GM12892 (cell line): ENCODE measurements around the gene SELENOW.

Experiments used
- POLR2A ChIP-seq: IDR thresholded peaks from 2 replicates; pipeline ENCODE4 v1.6.1; 2011; ENCODE audit warnings: low read depth, low read length, control low read depth
- POLR2AphosphoS5 ChIP-seq: IDR thresholded peaks from 2 replicates; pipeline ENCODE4 v1.6.1; 2011; ENCODE audit warnings: low read depth, low read length, control low read depth
- TAF1 ChIP-seq: IDR thresholded peaks from 2 replicates; pipeline ENCODE4 v1.6.1; 2011; ENCODE audit warnings: low read depth, mild to moderate bottlenecking, control low read depth, low read length, borderline replicate concordance

- TF ChIP-seq POLR2A (no peak), POLR2AphosphoS5 (no peak), TAF1 (no peak)
Observed at GRCh38 chr19:47754206-47755064, 24.1 kb upstream of the SELENOW start.
